ENCODE data around the gene PDPK1.

- TF ChIP-seq CTCF (IDR thresholded peaks at IDR 0.05) (no peak), POLR2AphosphoS5 (IDR thresholded peaks at IDR 0.05) (no peak), POLR2A (IDR thresholded peaks at IDR 0.05; ENCODE audit: low read depth) (no peak)
Observed at GRCh38 chr16:2584729-2585650, 47.2 kb downstream of the PDPK1 start.

All from esophagus muscularis mucosa (tissue), 3 donors.